ENCODE data around the gene CLDND1.
A peak's percentile ranks its signal among the peaks of the same experiment; 100 is the strongest.

Gene CLDND1

GRCh38 chr3:98531622-98532274 is 9.0 kb upstream of the CLDND1 start, which contains the start of gene GPR15:
TSS of gene GPR15 (plus strand) at chr3:98531978. CDS start at chr3:98532034, 56 bp downstream.
- TF ChIP-seq, protein P1, sequence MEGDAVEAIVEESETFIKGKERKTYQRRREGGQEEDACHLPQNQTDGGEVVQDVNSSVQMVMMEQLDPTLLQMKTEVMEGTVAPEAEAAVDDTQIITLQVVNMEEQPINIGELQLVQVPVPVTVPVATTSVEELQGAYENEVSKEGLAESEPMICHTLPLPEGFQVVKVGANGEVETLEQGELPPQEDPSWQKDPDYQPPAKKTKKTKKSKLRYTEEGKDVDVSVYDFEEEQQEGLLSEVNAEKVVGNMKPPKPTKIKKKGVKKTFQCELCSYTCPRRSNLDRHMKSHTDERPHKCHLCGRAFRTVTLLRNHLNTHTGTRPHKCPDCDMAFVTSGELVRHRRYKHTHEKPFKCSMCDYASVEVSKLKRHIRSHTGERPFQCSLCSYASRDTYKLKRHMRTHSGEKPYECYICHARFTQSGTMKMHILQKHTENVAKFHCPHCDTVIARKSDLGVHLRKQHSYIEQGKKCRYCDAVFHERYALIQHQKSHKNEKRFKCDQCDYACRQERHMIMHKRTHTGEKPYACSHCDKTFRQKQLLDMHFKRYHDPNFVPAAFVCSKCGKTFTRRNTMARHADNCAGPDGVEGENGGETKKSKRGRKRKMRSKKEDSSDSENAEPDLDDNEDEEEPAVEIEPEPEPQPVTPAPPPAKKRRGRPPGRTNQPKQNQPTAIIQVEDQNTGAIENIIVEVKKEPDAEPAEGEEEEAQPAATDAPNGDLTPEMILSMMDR (IDR thresholded peaks at IDR 0.05; ENCODE audit: low read depth, low read length, missing control alignments), result no peak
- no peak for DNase-seq (ENCODE audit: extremely low read depth, low read depth)
- H3K4me3 ChIP-seq (replicated peaks; ENCODE audit: low read depth, low read length), result no peak within 1 kb of the TSS

GRCh38 chr3:98530676-98531075 is 8.0 kb upstream of the CLDND1 start:
- TF ChIP-seq, protein P1 (IDR thresholded peaks at IDR 0.05; ENCODE audit: low read depth, low read length, missing control alignments), result no peak
- no peak overlapping the region for H3K4me3 ChIP-seq (replicated peaks; ENCODE audit: low read depth, low read length)
- no peak for DNase-seq (ENCODE audit: extremely low read depth, low read depth)

GRCh38 chr3:98529856-98530459 is 7.3 kb upstream of the CLDND1 start:
- DNase-seq (ENCODE audit: extremely low read depth, low read depth), result no peak
- H3K4me3 ChIP-seq (replicated peaks; ENCODE audit: low read depth, low read length), result no peak overlapping the region
- TF ChIP-seq, protein P1 (IDR thresholded peaks at IDR 0.05; ENCODE audit: low read depth, low read length, missing control alignments), result no peak

- TF ChIP-seq, protein P1 (IDR thresholded peaks at IDR 0.05; ENCODE audit: low read depth, low read length, missing control alignments), result no peak
- no peak for DNase-seq (ENCODE audit: extremely low read depth, low read depth)
- H3K4me3 ChIP-seq (replicated peaks; ENCODE audit: low read depth, low read length), result no peak overlapping the region
Observed at GRCh38 chr3:98528474-98529346, 6.0 kb upstream of the CLDND1 start.

DNA sequence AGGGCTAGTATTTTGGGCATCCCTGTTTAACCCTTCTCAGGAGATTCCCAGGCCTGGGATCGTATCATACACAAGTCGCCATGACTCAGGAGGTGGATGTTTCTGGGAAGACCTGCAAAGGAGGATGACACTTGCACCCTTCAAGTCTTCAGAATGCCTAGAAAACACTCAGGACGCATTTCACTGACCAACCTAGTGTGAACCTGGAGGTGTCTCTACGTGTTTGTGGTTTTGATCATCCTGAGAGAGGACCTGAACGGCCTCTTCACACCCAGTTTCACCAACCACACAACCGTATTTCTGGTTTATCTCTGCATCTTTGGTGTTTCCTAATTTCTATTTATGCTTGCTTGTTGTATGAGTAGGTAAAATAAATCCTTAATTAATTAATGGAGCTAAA is 2.8 kb upstream of the CLDND1 start:
- H3K4me3 ChIP-seq (replicated peaks; ENCODE audit: low read depth, low read length), result no peak overlapping the region

DNA sequence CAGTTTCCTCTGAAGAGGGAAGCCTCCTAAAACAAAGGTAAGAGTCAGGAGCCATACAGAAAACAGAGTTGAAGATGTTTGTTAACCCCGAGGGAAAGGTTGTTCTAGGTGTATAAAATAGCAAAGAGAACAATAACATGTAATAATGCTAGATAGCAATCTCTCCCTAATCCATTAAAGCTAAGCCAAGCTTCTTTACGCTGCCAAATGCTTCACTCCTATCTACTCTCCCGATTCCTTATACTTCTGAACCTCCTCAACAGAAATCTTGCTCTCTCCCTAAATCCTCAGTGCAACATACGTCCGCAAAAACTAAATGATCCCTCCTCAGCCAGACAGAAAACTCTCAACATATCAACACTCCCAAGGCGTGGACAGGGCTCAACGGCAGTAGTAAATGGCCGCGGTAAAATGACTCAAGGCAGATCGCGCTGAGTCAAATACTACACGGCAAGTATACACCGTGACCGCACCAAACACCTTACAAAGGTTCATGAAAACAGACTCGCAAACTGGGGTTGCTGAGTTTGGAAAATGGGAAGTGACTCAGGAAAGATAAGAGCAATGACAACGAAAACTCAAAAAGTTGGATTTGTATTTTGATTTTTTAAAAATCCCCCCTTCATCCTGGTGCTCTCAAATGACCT is 682 bp downstream of the CLDND1 start:
- DNase-seq (ENCODE audit: extremely low read depth, low read depth), result peak; percentile 11
- TF ChIP-seq, protein P1 (IDR thresholded peaks at IDR 0.05; ENCODE audit: low read depth, low read length, missing control alignments), result no peak
- peak overlapping the region; percentile 75 for H3K4me3 ChIP-seq (replicated peaks; ENCODE audit: low read depth, low read length)

More for the DNA sequence above, 2.8 kb upstream of the CLDND1 start:
- TF ChIP-seq, protein P1 (IDR thresholded peaks at IDR 0.05; ENCODE audit: low read depth, low read length, missing control alignments), result no peak
- no peak for DNase-seq (ENCODE audit: extremely low read depth, low read depth)
